Caco-2 (cell line): ENCODE results near the gene RIOK2. TPM values are rescaled to one million over a fixed set of nuclear protein-coding genes. Genes with fewer than 3 reads are reported as not detected.

Experiments
- BruUV-seq: library from RNA; stranded (reverse); fragments of 400-500 nt; replicated peaks from 2 replicates; lab custom pipeline; 2021; lab: Mats Ljungman, UMichigan
- CTCF ChIA-PET: fragments of 300-600 bp; sonication (Branson Sonifier 250); formaldehyde crosslinking; loops from one replicate; lab custom pipeline; 2022; ENCODE audit warnings: antibody characterized with exemption; lab: Charles Lee
- POLR2A ChIA-PET: fragments of 300-600 bp; sonication (Branson Sonifier 250); formaldehyde crosslinking; loops from one replicate; lab custom pipeline; 2022; ENCODE audit warnings: antibody characterized with exemption; lab: Charles Lee
- DNase-seq, 2 experiments: peaks; one replicate each; pipeline versions ENCODE4 v3.0.0 to v3.0.0-alpha.2; 2020 to 2022
- H3K27me3 ChIP-seq: replicated peaks from 2 replicates; pipeline ENCODE4 v1.6.0; 2011; ENCODE audit warnings: low read length; ENCODE audit not compliant: control insufficient read depth, insufficient read depth
- H3K36me3 ChIP-seq: 2 replicates; pipeline ENCODE4 v1.5.1; 2011; ENCODE audit warnings: low read length; ENCODE audit not compliant: control insufficient read depth, insufficient read depth
- H3K4me1 ChIP-seq: fragments of 250-450 bp; sonication (Bioruptor Pico); 2 replicates; pipeline ENCODE4 v1.5.1; 2020; ENCODE audit warnings: mild to moderate bottlenecking
- H3K4me3 ChIP-seq: 2 replicates; pipeline ENCODE4 v1.5.1; 2011; ENCODE audit warnings: low read depth, mild to moderate bottlenecking, control low read depth, low read length
- H3K9me3 ChIP-seq: fragments of 250-450 bp; sonication (Bioruptor Pico); 2 replicates; pipeline ENCODE4 v1.5.1; 2020; ENCODE audit warnings: mild to moderate bottlenecking, moderate library complexity
- H3K27ac Mint-ChIP-seq: one replicate; pipeline ENCODE4 v1.8.0; 2022; ENCODE audit warnings: mixed read lengths; ENCODE audit not compliant: unreplicated experiment
- H3K27me3 Mint-ChIP-seq: one replicate; pipeline ENCODE4 v1.8.0; 2022; ENCODE audit warnings: mixed read lengths; ENCODE audit not compliant: insufficient read depth, unreplicated experiment
- H3K36me3 Mint-ChIP-seq: one replicate; pipeline ENCODE4 v1.8.0; 2022; ENCODE audit warnings: mild to moderate bottlenecking, mixed read lengths; ENCODE audit not compliant: insufficient read depth, unreplicated experiment
- H3K4me1 Mint-ChIP-seq: one replicate; pipeline ENCODE4 v1.8.0; 2022; ENCODE audit warnings: low read depth, mixed read lengths; ENCODE audit not compliant: unreplicated experiment
- H3K4me3 Mint-ChIP-seq: one replicate; pipeline ENCODE4 v1.8.0; 2022; ENCODE audit warnings: mild to moderate bottlenecking, moderate library complexity, mixed read lengths; ENCODE audit not compliant: unreplicated experiment
- H3K9me3 Mint-ChIP-seq: one replicate; pipeline ENCODE4 v1.8.0; 2022; ENCODE audit warnings: mixed read lengths; ENCODE audit not compliant: unreplicated experiment
- intact Hi-C: fragments of 100-400 bp; cut with micrococcal nuclease; formaldehyde crosslinking; loops from one replicate; pipeline ENCODE4 v1.10.0; 2022; ENCODE audit not compliant: unreplicated experiment
- total RNA-seq: library from RNA; stranded (reverse); gene quantifications from 2 replicates; pipeline ENCODE4 v1.2.3, GENCODE V29; 2022
- TF ChIP-seq, protein P1 (sequence below), 2 experiments: fragments of 200-600 bp in 1 of 2; IDR thresholded peaks; 1 replicate in 1 of 2; 2 replicates in 1 of 2; pipeline versions ENCODE4 v1.5.1 to v1.8.0; 2011 to 2022; ENCODE audit warnings: antibody characterized with exemption in 1 of 2, control low read depth in 1 of 2, inconsistent platforms in 1 of 2, low read depth in 1 of 2, low read length in 1 of 2, mild to moderate bottlenecking in 1 of 2, moderate library complexity in 1 of 2; ENCODE audit not compliant: insufficient read depth in 1 of 2, severe bottlenecking in 1 of 2, unreplicated experiment in 1 of 2

RIOK2 gene
- total RNA-seq, 1 experiment from 2014 or later, result 36.3 TPM

- no peaks in the 10 kb centered on the region for H3K9me3 ChIP-seq
- H3K27ac Mint-ChIP-seq, result no peak overlapping the region
- DNase-seq, result no peak
- no peak overlapping the region for H3K4me3 ChIP-seq
- intact Hi-C loops, result no loop called here
- H3K27me3 ChIP-seq, result no peaks in the 10 kb centered on the region
- POLR2A ChIA-PET, result no interaction called here
- CTCF ChIA-PET, result no interaction called here
- BruUV-seq, result no TSS peak
- H3K36me3 Mint-ChIP-seq, result no peaks in the 10 kb centered on the region
- H3K9me3 Mint-ChIP-seq, result peaks cover 9% of the 10 kb centered on the region
- no peaks in the 10 kb centered on the region for H3K36me3 ChIP-seq
- no peaks in the 10 kb centered on the region for H3K4me1 ChIP-seq
- no peaks in the 10 kb centered on the region for H3K4me1 Mint-ChIP-seq
- no peak overlapping the region for H3K4me3 Mint-ChIP-seq
- no peaks in the 10 kb centered on the region for H3K27me3 Mint-ChIP-seq
- TF ChIP-seq, protein P1, sequence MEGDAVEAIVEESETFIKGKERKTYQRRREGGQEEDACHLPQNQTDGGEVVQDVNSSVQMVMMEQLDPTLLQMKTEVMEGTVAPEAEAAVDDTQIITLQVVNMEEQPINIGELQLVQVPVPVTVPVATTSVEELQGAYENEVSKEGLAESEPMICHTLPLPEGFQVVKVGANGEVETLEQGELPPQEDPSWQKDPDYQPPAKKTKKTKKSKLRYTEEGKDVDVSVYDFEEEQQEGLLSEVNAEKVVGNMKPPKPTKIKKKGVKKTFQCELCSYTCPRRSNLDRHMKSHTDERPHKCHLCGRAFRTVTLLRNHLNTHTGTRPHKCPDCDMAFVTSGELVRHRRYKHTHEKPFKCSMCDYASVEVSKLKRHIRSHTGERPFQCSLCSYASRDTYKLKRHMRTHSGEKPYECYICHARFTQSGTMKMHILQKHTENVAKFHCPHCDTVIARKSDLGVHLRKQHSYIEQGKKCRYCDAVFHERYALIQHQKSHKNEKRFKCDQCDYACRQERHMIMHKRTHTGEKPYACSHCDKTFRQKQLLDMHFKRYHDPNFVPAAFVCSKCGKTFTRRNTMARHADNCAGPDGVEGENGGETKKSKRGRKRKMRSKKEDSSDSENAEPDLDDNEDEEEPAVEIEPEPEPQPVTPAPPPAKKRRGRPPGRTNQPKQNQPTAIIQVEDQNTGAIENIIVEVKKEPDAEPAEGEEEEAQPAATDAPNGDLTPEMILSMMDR (IDR thresholded peaks at IDR 0.05; ENCODE audit: insufficient read depth in 1 of 2, low read depth in 1 of 2, low read length in 1 of 2, severe bottlenecking in 1 of 2, unreplicated experiment in 1 of 2), result no peak
Measured at GRCh38 chr5:97118261-97119006, 64.6 kb downstream of the RIOK2 start.

GRCh38 chr5:97115932-97116331 is 67.1 kb downstream of the RIOK2 start:
- H3K27ac Mint-ChIP-seq, result no peak overlapping the region
- Histone ChIP-seq H3K4me3 (no peak overlapping the region), H3K36me3 (no peaks in the 10 kb centered on the region), H3K4me1 (peaks cover 18% of the 10 kb centered on the region), H3K9me3 (no peaks in the 10 kb centered on the region), H3K27me3 (no peaks in the 10 kb centered on the region)
- H3K27me3 Mint-ChIP-seq, result no peaks in the 10 kb centered on the region
- intact Hi-C loops, result no loop called here
- CTCF ChIA-PET, result no interaction called here
- H3K36me3 Mint-ChIP-seq, result no peaks in the 10 kb centered on the region
- H3K9me3 Mint-ChIP-seq, result peaks cover 9% of the 10 kb centered on the region
- no peak for DNase-seq
- POLR2A ChIA-PET, result no interaction called here
- H3K4me1 Mint-ChIP-seq, result peaks cover 16% of the 10 kb centered on the region
- BruUV-seq, result no TSS peak
- TF ChIP-seq, protein P1 (IDR thresholded peaks at IDR 0.05; ENCODE audit: insufficient read depth in 1 of 2, low read depth in 1 of 2, low read length in 1 of 2, severe bottlenecking in 1 of 2, unreplicated experiment in 1 of 2), result no peak
- no peak overlapping the region for H3K4me3 Mint-ChIP-seq

DNA sequence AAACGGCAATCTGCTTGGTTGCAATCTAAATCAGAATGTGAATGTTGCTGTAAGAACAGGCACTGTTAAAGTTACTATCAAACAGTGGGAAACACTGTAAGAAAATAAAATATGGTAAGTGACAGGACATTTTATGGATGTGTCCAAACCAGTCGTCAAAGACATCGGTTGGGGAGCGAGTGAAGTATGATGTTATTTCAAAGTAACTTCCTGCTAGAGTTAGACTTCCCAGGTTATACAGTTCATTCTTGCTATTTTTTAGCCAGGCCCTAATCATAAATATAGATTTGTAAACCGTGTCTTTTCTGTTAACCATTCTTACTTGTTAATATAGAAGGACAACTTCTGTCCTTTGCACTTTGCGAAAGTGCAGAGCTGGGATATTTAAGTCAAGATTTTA is 70.8 kb downstream of the RIOK2 start:
- peaks cover 24% of the 10 kb centered on the region for H3K4me1 ChIP-seq
- Mint-ChIP-seq H3K36me3 (no peaks in the 10 kb centered on the region), H3K4me3 (no peak overlapping the region), H3K9me3 (peaks cover 9% of the 10 kb centered on the region), H3K27me3 (no peaks in the 10 kb centered on the region), H3K4me1 (peaks cover 26% of the 10 kb centered on the region), H3K27ac (peak overlapping the region; percentile 3)
- intact Hi-C loops, result loop anchor here (5.0 kb wide), 1 partner anchor 35 kb away; no protein-coding TSS in a partner anchor
- H3K4me3 ChIP-seq, result no peak overlapping the region
- CTCF ChIA-PET, result interaction anchor here (0.6 to 1.4 kb wide), 3 partner anchors 30 to 243 kb away, joined by 3 read pairs; partner anchors contain the start of gene LIX1
- no peaks in the 10 kb centered on the region for H3K36me3 ChIP-seq
- no TSS peak for BruUV-seq
- no peaks in the 10 kb centered on the region for H3K9me3 ChIP-seq
- H3K27me3 ChIP-seq, result no peaks in the 10 kb centered on the region
- POLR2A ChIA-PET, result no interaction called here
- DNase-seq, result no peak
- TF ChIP-seq, protein P1 (IDR thresholded peaks at IDR 0.05; ENCODE audit: insufficient read depth in 1 of 2, low read depth in 1 of 2, low read length in 1 of 2, severe bottlenecking in 1 of 2, unreplicated experiment in 1 of 2), result no peak
